VCaP (cell line): ENCODE results near the gene GALNT11.

Experiments
- H3K27ac ChIP-seq: fragments of 450-650 bp; 2 replicates; pipeline ENCODE4 v1.5.1; 2017
- CTCF ChIP-seq: fragments of 450-650 bp; conservative IDR thresholded peaks from 2 replicates; pipeline ENCODE4 v1.5.1; 2017; ENCODE audit warnings: mild to moderate bottlenecking, moderate library complexity

The GALNT11 gene

GRCh38 chr7:152128741-152129461 is 103.4 kb downstream of the GALNT11 start:
- TF ChIP-seq CTCF = no peak

DNA sequence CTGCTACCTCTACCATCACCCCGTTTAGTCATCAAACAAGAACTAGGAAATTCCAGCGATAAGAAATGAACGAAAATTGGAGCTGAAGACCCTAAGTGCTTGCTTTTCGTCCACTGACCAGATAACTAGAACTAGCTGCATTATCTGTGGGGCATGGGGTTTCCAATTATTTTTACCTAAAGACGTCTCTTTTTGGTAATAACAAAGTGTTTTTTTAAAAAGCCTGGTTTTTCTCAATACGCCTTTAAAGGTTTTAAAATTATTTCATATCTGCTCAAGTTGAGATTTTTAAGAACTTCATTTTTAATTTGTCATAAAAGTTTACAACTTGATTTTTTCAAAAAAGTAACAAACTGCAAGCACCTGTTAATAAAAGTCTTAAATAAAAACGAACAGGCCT is 104.2 kb downstream of the GALNT11 start:
- no peak overlapping the region for H3K27ac ChIP-seq
- no peak for TF ChIP-seq CTCF

More at GRCh38 chr7:152128741-152129461, 103.4 kb downstream of the GALNT11 start:
- no peak overlapping the region for H3K27ac ChIP-seq

- H3K27ac ChIP-seq = 0 out of 2 replicates have a peak overlapping the region, but pooled peaks have one; percentile 9
- TF ChIP-seq CTCF = no peak
Measured at GRCh38 chr7:152130658-152131590, 105.5 kb downstream of the GALNT11 start.

- TF ChIP-seq CTCF = no peak
Measured at GRCh38 chr7:152131981-152132494, 106.6 kb downstream of the GALNT11 start.

DNA sequence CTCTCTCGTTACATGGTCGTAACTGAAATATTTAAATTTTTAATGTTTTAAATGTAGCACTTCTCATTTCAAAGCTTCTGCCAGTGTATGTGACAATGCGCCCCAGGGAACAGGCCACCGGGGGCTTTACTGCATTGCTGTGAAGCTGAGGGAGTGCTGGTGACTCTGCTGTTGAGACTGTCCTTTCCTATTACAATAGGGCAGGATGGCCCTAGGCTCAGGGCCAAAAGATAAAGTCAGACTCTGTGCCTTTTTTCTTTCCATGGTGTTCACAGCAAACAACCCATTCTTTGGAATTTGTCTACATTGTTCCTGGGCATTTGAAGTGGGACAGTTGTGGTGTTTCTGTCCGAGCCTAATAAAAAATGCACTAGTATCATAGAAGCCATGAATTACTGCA is 107.3 kb downstream of the GALNT11 start:
- TF ChIP-seq CTCF = no peak
- H3K27ac ChIP-seq = no peak overlapping the region

More at GRCh38 chr7:152131981-152132494, 106.6 kb downstream of the GALNT11 start:
- H3K27ac ChIP-seq = no peak overlapping the region

GRCh38 chr7:152133804-152134203 is 108.3 kb downstream of the GALNT11 start:
- no peak overlapping the region for H3K27ac ChIP-seq
- TF ChIP-seq CTCF = no peak

DNA sequence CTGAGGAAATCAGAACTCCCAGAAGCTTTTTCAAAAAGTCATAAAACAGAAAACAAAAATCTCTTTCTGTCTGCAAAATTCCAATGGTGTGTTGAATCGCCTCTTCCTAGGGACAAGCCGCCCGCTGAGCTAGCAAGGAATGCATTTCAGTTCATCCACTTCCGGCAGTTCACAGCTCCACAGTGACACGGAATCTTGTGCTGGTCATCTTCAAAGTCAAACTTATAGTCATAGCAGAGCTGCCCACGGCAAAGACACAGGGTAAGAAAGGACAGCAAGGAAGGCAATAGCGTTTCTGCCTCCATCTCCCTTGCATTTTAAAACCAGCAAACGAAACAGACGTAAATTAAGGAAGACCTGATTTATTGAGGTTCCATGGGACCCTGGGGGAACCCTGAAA is 111.2 kb downstream of the GALNT11 start:
- peak overlapping the region; percentile 55 for H3K27ac ChIP-seq
- TF ChIP-seq CTCF = no peak
